Activated CD4-positive, alpha-beta T cell treated with anti-CD3 and anti-CD28 coated beads, Interleukin-2, amount 50 U/mL, for 48 hours (primary cell): ENCODE results near the gene PFKFB4.

Source experiments
- DNase-seq, 2 experiments: peaks; one replicate each; pipeline ENCODE4 v3.0.0-alpha.2; 2020

PFKFB4 gene

GRCh38 chr3:48556796-48557626 is at the start of gene PFKFB4:
PFKFB4 (minus strand) TSS chr3:48556803; CDS start chr3:48556777, 26 bp downstream.
- peak; percentile 100 for DNase-seq

GRCh38 chr3:48601622-48601994 is 45.0 kb upstream of the PFKFB4 start:
- no peak for DNase-seq

- no peak for DNase-seq
Measured at GRCh38 chr3:48600711-48601621, 44.4 kb upstream of the PFKFB4 start.

- DNase-seq = no peak
Measured at GRCh38 chr3:48599509-48600285, 43.1 kb upstream of the PFKFB4 start.

- DNase-seq = no peak
Measured at GRCh38 chr3:48599077-48599501, 42.5 kb upstream of the PFKFB4 start.

GRCh38 chr3:48598323-48599076 is 41.9 kb upstream of the PFKFB4 start:
- no peak for DNase-seq

- no peak for DNase-seq
Measured at GRCh38 chr3:48597408-48597800, 40.8 kb upstream of the PFKFB4 start.

- no peak for DNase-seq
Measured at GRCh38 chr3:48596676-48597407, 40.2 kb upstream of the PFKFB4 start.

- no peak for DNase-seq
Measured at GRCh38 chr3:48596157-48596556, 39.6 kb upstream of the PFKFB4 start.

- no peak for DNase-seq
Measured at GRCh38 chr3:48595526-48596121, 39.0 kb upstream of the PFKFB4 start.

GRCh38 chr3:48595075-48595525 is 38.5 kb upstream of the PFKFB4 start, which contains the start of gene COL7A1:
COL7A1 (minus strand) TSS chr3:48595329; CDS start chr3:48595159, 170 bp downstream.
- DNase-seq = no peak

GRCh38 chr3:48594417-48595049 is 37.9 kb upstream of the PFKFB4 start:
- no peak for DNase-seq

- DNase-seq = no peak
Measured at GRCh38 chr3:48593337-48593736, 36.7 kb upstream of the PFKFB4 start.

- DNase-seq = no peak
Measured at GRCh38 chr3:48592519-48593087, 36.0 kb upstream of the PFKFB4 start.

- no peak for DNase-seq
Measured at GRCh38 chr3:48591886-48592518, 35.4 kb upstream of the PFKFB4 start.

GRCh38 chr3:48591436-48591835 is 34.8 kb upstream of the PFKFB4 start:
- DNase-seq = no peak

GRCh38 chr3:48588230-48588629 is 31.6 kb upstream of the PFKFB4 start:
- no peak for DNase-seq

GRCh38 chr3:48587686-48588085 is 31.1 kb upstream of the PFKFB4 start:
- DNase-seq = no peak

- no peak for DNase-seq
Measured at GRCh38 chr3:48585411-48585810, 28.8 kb upstream of the PFKFB4 start.
